SK-MEL-5 (cell line): ENCODE results near the gene AMOTL1. TPM values are rescaled to one million over a fixed set of nuclear protein-coding genes. Genes with fewer than 3 reads are reported as not detected.
A peak's percentile ranks its signal among the peaks of the same experiment; 100 is the strongest.

Experiments used
- DNase-seq: peaks from one replicate; pipeline ENCODE4 v3.0.0-alpha.2; 2016; ENCODE audit warnings: low read depth, low spot score
- in situ Hi-C: cut with HindIII; loops from 2 replicates; pipeline ENCODE4 v1.10.0; 2016; ENCODE audit warnings: low sequenced_read_pairs, high pct_unique_total_duplicates, low pct_unique_long_range_greater_than_20kb
- polyA plus RNA-seq, 2 experiments: library from polyadenylated mRNA; depleted of rRNA; stranded (reverse); fragments of >200 nt; gene quantifications; 2 replicates each; pipeline ENCODE4 v1.2.3, GENCODE V29; 2015
- total RNA-seq: library from RNA; depleted of rRNA; stranded (reverse); fragments of >200 nt; shearing (Covaris generic); gene quantifications from 2 replicates; pipeline ENCODE4 v1.2.3, GENCODE V29; 2014; rRNA removed

The AMOTL1 gene, protein sequence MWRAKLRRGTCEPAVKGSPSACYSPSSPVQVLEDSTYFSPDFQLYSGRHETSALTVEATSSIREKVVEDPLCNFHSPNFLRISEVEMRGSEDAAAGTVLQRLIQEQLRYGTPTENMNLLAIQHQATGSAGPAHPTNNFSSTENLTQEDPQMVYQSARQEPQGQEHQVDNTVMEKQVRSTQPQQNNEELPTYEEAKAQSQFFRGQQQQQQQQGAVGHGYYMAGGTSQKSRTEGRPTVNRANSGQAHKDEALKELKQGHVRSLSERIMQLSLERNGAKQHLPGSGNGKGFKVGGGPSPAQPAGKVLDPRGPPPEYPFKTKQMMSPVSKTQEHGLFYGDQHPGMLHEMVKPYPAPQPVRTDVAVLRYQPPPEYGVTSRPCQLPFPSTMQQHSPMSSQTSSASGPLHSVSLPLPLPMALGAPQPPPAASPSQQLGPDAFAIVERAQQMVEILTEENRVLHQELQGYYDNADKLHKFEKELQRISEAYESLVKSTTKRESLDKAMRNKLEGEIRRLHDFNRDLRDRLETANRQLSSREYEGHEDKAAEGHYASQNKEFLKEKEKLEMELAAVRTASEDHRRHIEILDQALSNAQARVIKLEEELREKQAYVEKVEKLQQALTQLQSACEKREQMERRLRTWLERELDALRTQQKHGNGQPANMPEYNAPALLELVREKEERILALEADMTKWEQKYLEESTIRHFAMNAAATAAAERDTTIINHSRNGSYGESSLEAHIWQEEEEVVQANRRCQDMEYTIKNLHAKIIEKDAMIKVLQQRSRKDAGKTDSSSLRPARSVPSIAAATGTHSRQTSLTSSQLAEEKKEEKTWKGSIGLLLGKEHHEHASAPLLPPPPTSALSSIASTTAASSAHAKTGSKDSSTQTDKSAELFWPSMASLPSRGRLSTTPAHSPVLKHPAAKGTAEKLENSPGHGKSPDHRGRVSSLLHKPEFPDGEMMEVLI
- 12.0 and 13.5 TPM in 2 replicates for total RNA-seq
- polyA plus RNA-seq (2015; cell fraction: cytosol; rRNA removed), result 17.2 and 22.1 TPM in 2 replicates
- 9.2 and 18.2 TPM in 2 replicates for polyA plus RNA-seq (2015; cell fraction: nucleus; rRNA removed)

GRCh38 chr11:94767701-94768601 is at the start of gene AMOTL1:
AMOTL1 (plus strand) TSS chr11:94768356; CDS start chr11:94768512, 156 bp downstream.
- peak; percentile 82 for DNase-seq
- in situ Hi-C loops, result no loop called here

DNA sequence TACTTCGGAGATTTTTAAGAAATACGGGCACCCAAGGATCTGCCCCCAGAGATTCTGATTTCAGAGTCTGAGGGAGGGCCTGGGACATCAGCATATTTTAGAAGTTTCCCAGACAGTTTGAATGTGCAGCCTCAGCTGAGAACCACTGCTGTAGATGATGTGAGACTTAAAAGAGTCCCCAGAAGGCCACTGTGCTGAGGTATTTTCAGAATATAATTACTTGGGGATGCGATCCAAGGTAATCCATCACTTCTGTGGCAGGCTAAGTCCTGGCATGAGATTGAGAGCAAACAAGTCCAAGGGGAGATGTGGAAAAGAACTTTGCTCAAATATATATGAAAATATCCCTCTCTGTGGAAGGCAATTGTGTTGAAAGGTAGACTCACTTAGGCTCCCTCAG is 48.3 kb upstream of the AMOTL1 start:
- DNase-seq, result no peak
- in situ Hi-C loops, result no loop called here

DNA sequence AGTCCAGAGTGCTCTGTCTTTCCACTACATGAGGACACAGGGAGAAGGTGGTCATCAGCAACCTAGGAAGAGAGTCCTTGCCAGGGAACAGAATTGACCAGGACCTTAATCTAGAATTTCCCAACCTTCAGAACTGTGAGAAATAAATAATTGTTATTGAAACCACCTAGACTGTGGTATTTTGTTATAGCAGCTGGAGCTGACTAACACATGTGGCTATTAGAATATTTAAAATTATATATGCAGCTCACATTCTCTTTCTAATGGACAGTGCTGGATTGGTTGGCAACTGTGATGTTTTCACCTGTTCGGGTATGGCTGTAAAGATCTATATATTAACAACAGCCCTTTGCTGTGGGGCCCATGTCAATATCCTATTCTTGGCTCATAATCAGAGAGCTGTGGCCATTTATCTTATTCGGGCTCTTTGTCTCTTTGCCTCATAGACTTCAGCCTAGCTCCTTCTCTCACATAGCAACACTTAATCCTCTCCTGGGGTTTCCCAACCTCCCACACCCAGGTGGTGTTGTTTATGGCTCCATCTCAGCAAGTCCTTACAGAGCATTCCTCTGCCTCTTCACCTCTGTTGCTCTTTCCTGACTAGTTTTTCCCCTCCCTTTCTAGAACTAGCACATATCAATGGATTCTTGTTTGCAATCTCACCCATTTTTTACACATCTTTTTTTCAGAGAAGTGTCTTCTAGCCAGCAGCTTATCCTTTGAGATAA is 46.4 kb upstream of the AMOTL1 start:
- in situ Hi-C loops, result no loop called here
- DNase-seq, result no peak

- in situ Hi-C loops, result no loop called here
- no peak for DNase-seq
These were observed 45.4 kb upstream of the AMOTL1 start for GRCh38 chr11:94722735-94723134.

DNA sequence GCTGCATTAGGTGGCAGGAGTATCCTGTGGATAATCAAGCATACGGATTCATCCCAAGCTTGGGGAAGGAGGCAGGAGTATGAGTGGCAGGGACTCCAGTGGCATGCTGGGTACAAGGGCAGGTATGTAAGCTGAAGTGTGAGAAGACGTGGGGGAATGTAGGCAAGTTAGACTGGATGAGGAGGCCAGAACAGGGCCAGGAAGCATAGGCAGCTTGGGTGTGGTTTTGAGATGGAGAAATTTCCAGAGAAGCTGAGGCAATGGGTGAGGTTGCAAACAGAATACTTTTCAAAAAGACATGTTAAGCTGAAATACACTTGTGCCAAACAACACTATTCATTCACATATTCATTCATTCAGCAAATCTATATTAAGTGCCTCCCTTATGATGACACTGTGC is 43.1 kb upstream of the AMOTL1 start:
- in situ Hi-C loops, result no loop called here
- no peak for DNase-seq

DNA sequence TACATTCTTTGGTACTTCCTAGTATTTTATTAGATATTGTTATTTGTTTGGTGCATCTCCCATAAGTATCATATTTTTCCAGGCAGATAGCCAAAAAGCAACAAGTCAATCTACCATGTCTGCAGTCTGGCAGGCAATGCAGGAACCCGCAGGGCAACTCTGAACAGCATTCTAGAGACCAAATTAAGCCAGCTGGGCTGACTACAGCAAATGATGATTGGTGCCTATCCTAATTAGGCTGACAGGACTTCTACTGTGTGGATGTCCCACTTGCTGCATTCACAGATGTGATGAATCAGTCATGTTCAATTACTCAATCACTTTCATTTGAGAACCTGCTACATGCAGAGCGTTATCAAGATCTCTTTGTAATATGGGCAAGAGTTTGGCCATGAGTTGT is 40.3 kb upstream of the AMOTL1 start:
- in situ Hi-C loops, result no loop called here

GRCh38 chr11:94728541-94728940 is 39.6 kb upstream of the AMOTL1 start:
- in situ Hi-C loops, result no loop called here
- no peak for DNase-seq

More for the DNA sequence above, 40.3 kb upstream of the AMOTL1 start:
- DNase-seq, result no peak

- DNase-seq, result no peak
These were observed 39.0 kb upstream of the AMOTL1 start for GRCh38 chr11:94728966-94729751.

GRCh38 chr11:94730153-94730552 is 38.0 kb upstream of the AMOTL1 start:
- in situ Hi-C loops, result no loop called here
- DNase-seq, result no peak

More at GRCh38 chr11:94728966-94729751, 39.0 kb upstream of the AMOTL1 start:
- in situ Hi-C loops, result no loop called here

DNA sequence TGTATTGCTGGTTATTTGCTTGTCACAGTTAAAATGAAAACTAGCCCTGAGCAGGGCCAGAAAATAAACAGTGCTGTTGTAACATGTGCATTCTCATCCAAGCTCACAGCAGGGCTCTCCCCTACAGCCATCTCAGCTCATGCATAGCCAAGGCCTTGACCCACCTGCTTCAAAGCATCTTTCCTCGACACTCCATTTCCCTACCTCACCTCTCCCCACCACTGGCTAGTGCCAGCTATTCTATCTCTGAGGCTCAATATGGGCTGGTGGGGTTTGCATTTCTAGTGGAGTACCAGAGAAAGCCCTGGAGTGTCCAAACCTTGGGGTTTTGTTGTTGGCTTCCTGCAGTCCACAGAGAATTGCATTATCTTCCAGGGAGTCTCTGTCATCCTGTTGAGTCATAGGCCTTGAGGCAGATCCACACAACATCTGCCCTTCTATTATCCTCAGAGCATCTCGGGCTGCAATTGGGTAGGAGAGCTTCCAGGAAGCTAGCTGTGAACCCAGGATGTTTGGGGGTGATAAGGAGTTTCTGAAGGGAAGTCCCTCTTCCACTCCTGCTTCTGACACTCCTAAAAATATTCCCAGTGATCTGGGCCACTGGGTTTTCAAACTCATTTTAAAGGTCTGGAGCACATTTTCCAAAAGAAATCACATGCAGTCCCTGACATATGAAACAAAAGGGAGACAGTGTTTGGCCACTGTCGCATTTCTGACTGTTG is 36.1 kb upstream of the AMOTL1 start:
- DNase-seq, result peak; percentile 76
- in situ Hi-C loops, result no loop called here

GRCh38 chr11:94732617-94733281 is 35.4 kb upstream of the AMOTL1 start:
- peak; percentile 15 for DNase-seq
- in situ Hi-C loops, result no loop called here

DNA sequence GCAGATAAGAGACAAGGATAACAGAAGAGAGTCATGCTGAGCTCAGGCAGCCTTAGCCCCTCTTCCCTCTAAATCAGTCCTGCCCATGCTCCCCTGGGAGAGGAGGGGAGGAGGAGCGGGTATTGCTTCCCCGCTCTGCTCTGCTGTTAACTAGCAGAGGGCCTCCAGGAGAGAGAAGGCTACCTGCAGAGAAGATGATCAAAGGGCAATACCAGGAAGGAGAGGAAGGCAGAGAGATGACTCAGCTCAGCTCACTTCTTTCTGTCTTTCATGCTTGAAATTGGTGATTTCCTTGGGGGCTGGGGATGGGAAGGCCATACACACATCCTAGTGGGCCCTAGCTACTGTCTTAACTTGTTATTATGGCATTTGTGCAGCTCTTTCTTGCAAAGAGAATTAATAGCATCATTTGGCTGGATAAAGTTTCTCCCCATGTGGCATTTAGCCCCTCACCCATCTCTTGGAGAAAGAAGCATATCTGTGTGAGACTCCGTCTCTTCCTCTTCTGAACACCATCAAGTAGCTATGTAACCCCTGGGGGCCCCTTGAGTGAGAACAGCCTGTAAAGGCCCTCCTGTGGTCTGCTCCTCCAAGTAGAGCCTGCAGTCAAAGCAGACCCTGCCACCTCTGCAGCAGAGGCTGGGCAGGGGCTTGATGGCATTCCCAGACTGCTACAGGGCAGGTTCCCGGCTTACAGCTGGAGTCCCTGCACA is 33.4 kb upstream of the AMOTL1 start:
- DNase-seq, result no peak
- in situ Hi-C loops, result no loop called here

GRCh38 chr11:94735907-94736306 is 32.2 kb upstream of the AMOTL1 start:
- no peak for DNase-seq
- in situ Hi-C loops, result no loop called here

GRCh38 chr11:94737171-94737611 is 31.0 kb upstream of the AMOTL1 start:
- no peak for DNase-seq
- in situ Hi-C loops, result no loop called here
